AG08396 (cell line): ENCODE data around the gene NGEF.

ENCODE experiments used
- DNase-seq: peaks from one replicate; pipeline ENCODE4 v3.0.0; 2012; ENCODE audit warnings: low spot score, mixed read lengths

The NGEF gene

DNA sequence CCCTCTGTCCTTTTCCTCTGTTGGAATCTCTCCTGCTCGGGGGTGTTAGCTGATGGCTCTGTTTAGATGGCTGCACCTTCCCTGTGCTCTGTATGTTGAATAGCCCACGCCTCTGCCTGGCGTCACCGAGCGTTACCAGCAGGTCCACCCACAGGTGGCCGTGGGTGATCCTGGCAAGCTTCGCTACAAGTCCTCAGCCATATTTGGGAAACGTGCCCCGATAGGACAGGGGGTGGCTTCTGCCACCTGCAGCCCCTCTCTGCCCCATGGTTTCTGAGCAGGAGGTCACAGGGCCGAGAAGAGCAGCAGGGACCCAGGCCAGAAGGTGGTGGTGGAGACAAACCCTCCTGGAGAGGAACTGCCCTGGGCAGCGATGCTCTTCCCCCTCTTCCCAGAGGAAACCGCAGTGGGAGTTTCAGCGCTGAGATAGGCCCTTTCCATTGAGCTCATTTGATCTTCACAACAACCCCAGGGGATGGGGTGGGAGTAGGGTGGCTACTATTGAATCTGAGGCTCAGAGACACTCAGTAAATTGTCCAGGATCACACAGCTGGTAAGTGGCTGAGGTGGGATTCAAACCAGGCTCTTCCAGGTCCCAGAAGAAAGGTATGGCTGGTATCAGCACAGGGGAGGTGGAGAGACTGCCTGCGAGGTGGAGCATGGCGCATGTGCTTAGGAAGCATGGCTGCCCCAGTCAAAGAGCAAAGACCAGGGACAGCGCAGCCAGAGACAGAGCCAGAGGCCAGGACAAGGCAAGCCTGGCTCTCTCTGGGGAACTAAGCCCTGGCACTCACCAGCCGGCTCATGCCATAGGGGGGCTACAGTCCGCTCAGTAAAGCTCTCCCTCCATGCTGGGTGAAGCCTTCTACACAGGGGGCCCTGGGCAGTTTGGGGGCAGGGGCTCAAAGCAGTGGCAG lies 15.0 kb downstream of the NGEF start:
- DNase-seq = no peak

GRCh38 chr2:232994446-232994845 lies 18.6 kb downstream of the NGEF start:
- DNase-seq = no peak

- no peak for DNase-seq
Observed at GRCh38 chr2:232993231-232993821, 19.7 kb downstream of the NGEF start.

GRCh38 chr2:232986155-232986554 lies 26.9 kb downstream of the NGEF start:
- DNase-seq = no peak

- DNase-seq = no peak
Observed at GRCh38 chr2:232984451-232985207, 28.4 kb downstream of the NGEF start.

DNA sequence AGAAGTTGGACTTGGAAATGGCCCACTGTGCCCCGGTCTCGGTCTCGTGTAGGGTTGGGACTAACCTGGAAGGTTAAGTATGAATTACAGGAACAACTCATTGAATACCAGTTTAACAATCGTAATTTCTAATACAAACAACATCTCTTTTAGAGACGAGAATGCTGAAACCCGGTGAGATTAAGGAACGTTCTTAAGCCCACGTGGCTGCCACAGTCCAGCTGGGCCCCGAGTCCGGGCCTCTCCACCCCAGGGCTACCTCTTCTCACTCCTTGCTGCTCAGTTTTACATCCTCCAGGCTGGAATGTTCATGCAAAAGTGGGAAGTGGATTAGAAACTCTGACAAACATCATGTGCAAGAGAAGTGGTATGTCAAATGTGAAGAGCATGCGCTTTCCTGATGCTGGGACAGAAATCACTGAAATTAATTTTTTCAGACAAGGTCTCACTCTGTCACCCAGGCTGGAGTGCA lies 29.4 kb downstream of the NGEF start:
- DNase-seq = no peak

GRCh38 chr2:232982926-232983668 lies 30.0 kb downstream of the NGEF start:
- DNase-seq = no peak

GRCh38 chr2:232981767-232982360 lies 31.2 kb downstream of the NGEF start:
- DNase-seq = no peak

DNA sequence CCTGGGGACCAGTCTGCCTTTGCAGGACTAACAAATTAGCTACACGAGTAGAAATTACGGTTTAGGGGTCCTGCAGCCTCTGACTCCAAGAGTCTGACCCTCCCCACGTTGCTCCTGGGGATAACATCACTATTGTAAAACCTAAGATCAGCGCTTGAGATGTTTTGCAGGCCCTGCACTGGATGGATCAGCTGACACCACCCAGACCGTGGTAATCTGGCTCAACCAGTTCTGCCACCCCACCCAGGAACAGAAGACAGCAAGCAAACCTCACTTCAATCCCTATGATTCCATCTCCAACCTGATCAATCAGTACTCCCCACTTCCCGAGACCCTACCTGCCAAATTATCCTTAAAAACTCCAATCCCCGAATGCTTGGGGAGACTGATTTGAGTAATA lies 31.7 kb downstream of the NGEF start:
- no peak for DNase-seq

GRCh38 chr2:232980683-232981082 lies 32.4 kb downstream of the NGEF start:
- no peak for DNase-seq

- peak; percentile 50 for DNase-seq
Observed at GRCh38 chr2:232979871-232980461, 33.1 kb downstream of the NGEF start.

DNA sequence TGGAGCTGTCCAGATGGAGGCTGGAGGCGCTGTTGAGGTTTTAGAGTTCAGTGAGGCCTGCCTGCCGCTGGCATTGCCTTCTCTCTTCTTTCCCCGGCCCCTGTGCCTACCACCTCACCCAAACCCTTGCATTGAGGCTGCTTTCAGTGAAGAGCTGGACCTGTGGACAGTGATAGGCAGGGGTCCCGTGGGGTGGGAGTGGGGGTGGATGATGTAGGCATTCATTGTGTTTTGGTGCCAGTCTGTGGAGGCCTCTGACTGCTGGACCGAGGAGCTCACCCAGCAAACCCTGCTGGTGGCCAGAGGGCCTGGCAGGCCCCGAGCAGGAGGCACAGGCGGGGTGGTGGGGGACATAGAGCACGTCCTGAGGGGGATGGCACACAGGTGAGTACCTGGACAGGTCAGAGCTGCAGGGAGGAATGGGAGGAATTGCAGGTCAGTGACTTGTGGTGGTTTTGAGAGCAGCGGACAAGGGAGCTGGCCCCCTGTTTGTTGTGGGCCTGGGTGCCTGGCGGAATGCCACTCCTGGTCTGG lies 35.6 kb downstream of the NGEF start:
- no peak for DNase-seq

DNA sequence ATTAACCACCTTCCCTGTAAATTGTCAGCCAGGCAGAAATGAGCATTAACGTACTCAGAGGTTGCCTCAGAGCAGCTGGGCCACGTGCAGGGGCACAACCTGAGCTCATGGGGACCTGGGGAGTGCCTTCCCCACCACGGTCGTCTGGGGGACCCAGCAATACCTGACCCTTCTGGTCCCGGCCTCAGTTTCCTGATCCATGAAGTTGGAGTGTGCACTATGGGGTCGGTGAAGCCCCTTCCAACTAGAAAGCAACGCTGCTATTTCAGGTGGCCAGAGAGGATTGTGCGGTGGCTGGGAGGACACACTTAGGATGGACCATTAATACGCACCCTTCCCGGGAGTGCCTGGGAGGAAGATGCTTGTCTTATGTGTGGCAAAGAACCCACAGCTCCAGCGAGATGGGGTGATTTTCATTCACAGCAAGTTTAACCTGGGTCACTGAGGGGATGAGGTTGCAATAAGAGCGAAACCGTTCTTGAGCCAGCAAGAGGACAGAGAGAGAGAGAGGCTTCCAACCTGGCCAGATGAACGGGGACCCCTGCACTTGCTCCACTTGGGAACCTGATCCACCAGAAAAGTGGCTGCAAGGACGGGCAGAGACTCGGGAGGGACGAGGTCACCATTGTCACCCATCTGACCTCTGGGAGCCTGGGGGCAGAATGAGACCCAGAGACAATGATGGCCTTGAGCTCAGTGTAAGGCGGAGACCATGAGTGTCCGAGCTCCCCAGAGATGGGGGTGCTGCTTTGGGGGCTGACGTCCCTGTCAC lies 36.2 kb downstream of the NGEF start:
- DNase-seq = no peak

- no peak for DNase-seq
Observed at GRCh38 chr2:232976176-232976575, 36.9 kb downstream of the NGEF start.

DNA sequence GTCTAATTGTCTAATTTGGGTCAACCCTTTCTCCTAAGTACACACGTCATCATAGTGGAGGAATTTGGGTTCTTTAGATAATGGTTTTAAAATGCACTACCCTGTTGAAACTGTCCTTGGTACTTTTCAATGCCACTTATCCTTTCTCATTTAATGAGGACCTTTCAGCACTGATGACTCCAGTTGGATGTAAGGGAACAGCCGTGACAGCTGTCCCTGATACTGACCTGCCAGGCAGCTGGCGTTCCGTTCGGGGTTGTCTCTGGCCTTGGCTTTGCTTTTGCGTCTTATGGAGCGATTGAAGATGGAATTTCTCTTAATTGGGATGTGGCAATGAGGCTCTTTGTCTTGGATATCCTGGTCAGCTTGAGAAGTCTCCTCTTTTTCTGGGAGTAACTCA lies 38.7 kb downstream of the NGEF start:
- no peak for DNase-seq

- DNase-seq = no peak
Observed at GRCh38 chr2:232973796-232974195, 39.3 kb downstream of the NGEF start.

DNA sequence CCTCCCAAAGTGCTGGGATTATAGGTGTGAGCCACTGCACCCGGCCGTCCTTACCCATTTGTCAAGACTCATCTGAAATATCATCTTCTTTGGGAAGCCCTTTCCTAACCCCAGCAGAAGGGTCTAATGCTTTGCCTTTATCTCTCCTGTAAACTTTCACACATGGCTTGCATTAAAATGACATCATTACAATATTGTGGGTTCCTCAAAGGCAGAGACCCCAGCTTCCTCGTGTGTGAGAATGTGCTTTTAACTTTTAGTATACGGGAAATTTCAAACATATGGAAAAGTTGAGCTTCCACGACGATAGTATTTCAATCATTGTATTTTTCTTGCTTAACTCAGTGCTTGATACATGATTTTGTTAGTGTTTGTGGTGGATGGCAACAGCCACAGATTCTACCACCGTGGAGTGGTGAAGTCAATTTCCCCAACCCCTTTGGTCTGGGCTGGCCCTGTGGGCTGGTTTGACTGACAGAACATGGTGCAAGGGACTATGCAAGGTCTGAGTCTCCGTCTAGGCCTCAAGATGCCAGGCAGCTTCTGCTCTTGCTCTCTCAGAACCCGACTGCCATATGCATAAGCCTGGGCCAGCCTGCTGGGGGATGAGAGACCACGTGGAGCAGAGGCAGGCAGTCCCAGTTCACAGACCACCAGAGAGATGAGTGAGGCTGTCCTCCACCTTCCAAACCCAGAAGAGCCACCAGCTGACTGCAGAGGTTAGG lies 39.9 kb downstream of the NGEF start:
- DNase-seq = no peak

GRCh38 chr2:232971744-232972143 lies 41.3 kb downstream of the NGEF start:
- no peak for DNase-seq

GRCh38 chr2:232970051-232970450 lies 43.0 kb downstream of the NGEF start:
- DNase-seq = no peak
